HG02852 (cell line): ENCODE measurements around the gene ALG5.

Source experiments
- ATAC-seq: cut with Tn5 transposase; IDR thresholded peaks from one replicate; pipeline ENCODE4 v1.9.1; 2021; ENCODE audit warnings: mild to moderate bottlenecking, moderate library complexity; ENCODE audit not compliant: unreplicated experiment

Gene ALG5

DNA sequence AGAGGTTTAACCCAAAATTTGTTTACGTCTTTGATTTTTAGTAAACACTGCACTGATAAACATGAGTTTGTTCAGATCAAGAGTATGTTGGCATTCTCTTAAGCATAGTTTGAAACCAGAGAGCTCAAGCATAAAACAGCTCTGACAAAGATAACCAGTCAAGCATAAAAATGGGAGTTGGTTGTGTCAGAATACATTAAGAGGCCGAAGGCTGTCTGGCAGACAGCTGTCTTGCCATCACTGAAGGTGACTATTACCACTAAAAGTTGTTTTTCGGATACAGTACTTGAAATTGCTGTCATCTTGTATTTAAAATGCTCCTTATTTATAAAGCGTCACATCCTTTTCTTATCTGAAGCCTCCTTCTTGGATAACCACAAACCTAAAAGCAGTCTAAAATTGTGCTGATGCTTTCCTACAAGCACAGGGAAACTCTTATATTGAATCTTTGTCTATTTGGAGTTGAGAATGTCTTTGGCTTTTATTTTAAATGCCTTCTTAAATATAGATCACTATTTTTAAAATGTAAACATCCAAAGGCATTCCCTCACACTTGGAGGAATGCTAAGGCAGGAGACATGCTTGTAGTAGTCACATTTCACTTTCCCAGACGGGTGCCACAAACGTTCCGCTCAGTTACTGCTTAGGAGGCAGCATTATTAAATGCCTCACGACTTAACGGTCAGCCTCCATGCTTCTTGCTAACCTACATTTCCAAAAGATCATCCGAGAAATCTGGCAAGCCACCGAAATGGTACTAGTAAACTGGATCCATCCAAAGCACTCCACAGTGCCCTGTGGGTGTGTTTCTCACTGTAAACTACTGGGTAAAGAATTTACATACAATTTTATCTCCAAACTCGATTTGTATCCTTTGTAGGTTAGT lies 80.7 kb downstream of the ALG5 start:
- no peak for ATAC-seq

DNA sequence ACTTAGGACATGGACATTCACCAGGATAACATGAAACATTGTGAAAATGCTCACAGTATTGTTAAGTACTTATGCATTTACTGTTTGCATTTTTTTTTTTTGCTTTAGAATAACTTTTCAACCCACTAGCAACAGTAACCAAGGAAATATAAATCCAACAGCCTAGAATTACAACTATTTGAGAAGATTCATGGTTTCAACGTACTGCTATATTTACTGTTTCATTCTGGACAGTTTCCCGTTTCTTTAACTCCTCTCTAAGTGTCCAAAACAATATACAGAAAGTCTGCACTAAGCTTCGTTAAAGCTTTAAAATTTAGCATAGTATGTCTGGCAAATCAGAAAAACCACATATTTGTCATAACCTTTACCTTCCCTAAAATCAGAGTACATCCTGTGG lies 81.8 kb downstream of the ALG5 start:
- ATAC-seq: no peak

DNA sequence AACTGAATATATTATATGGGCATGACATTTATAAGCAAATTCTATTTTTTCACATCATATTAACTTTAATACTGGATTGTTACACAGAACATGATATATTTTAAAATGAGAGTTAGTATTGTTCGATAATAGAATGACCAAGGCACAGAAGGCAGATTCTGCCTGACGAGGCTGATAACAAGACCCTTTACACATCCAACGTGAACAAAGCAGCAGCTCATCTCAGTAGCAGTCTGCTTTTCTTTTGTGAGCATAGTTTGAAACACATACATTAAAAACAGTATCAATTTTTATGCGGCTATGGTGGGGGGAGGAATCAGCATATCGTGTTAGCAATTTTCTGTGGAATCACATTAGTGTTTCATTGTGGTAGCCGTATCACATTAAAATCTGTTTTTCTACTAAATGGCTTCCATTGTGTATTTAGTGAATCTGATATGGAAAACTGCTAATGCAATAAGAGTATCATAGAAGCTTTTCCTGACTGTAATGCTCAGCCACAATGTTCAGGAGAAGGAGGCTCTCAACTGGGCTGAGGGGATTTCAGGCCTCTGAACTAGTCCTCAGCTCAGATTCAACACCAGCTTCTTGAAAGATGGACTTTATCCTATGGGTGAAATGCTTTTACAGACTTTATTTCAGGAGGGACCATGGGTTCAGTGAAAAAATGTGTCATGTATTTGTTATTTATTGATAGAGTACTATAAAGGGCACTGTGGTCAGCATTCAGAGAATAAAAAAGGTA lies 83.1 kb downstream of the ALG5 start:
- no peak for ATAC-seq

DNA sequence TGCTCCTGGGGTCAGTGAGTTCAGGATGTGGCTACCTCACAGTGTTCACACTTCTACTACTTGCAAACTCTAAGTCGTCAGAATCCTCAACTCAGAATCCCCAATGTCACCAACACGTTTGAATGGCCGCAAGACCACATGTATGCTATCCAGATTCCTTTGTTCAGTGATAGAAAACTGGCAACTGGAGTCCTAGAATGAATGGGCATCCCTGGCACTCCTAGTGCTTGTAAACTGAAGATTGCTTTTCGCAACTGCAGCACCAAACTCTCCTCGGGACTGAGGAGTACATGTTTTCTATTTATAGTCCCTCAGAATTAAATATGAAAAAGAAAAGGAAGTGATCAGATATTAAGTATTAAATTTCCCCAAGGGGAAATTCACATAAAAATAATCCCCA lies 84.0 kb downstream of the ALG5 start:
- ATAC-seq: no peak

DNA sequence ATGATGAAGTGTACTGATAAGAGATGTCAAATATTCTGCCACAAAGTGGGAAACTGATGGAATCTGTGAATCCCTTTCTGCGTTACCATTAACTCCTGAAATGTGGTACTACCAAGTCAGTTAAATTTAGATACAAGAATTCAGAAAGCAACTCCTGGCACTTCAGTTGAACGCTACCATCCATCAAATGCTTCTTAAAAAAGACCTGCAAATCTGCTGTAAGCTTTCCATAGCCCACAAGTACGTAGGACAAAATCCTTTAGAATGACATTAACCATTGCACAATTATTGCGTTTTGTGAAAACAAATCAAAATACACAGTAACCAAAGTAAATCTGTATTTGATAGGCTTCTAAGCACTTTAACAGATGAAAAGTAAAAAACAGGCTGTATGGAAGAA lies 84.5 kb downstream of the ALG5 start:
- ATAC-seq: no peak

DNA sequence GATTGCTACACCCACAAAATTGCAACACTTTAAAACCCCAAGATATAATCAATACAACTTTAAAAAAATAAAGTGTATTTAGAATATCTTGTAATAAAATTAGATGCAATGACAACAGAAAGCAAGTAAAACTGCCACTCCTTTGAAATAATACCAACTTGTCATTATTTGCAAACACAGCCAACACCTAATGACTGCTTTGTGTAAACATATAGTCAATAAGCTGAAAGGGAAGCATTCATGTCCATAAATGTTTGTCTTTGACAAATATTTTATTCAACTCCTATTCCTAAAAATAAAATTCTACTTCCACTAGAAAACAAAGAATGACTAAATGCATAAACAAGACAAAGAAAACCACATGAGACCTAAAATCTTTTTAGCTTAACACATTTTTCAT lies 85.7 kb downstream of the ALG5 start:
- no peak for ATAC-seq

DNA sequence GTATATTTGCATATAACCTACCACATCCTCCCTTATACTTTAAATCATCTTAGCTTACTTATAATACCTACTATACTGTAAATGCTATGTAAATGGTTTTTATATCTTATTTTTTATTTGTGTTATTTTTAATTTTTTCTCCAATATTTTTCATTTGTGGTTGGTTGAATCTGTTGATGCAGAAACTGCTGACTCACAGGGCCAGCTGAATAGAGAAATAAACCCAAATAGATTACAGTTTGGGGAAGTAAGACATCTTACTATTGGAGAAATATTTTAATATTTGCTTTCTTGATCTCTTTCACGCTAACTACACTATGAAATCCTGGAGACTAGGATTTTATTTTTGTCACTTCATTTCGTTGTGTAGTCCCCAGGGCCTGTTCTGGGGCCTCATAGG lies 86.2 kb downstream of the ALG5 start:
- ATAC-seq: no peak

DNA sequence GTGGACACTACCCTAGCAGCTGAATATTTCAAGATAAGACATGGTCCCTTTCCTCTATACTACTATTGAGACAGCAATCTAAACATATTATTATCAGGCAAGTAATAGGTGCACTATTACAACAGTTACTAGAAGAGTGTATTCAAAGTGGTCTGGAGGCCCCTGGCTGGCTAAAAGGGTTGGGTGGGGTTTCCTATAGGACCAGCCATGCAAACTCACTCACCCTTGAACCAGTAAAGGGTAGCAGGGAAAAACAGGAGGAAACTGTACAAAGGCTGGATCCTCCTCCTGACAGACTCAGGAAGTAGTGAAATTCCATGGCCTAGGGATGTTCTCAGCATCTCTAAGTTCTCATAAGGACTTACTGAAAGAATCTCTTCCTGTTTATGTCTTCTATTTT lies 86.8 kb downstream of the ALG5 start:
- no peak for ATAC-seq

DNA sequence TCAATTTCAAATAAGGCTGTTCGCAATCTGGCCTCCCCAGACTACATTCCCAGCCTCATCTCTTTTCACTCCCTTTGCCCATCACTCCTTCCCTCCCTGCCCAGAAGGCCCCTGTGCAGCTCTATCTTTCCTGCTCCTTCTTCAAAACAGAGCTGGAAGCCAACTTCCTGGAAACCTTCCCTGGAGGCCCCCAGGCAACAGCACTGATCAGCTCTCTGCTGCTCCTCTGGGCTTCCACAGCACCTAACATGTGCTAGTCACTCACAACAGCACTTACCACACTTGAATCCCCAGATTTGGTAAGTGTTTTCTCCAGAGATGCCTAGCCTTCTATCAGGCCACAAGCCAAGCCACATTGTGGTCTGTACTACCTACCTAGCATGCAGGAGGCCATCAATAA lies 88.6 kb downstream of the ALG5 start:
- no peak for ATAC-seq

DNA sequence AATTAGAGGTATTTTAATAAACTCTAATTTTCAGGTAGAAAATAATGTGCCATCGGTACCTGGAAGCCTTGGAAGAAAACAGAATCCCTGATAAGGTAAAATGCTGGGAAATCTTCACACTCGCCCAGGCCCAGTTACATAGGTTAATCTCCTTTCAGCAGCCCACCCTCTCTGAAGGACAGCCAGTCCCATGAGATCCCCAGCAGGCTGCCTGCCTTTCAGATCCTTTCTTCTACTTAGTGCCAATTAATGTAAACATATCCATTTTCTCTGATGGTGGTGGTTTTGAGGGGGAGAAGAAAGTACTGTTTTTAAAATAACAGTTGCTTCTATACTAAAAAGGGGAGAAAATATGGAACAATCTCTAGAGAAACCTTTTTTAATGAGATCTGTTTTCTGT lies 91.3 kb downstream of the ALG5 start:
- ATAC-seq: no peak

DNA sequence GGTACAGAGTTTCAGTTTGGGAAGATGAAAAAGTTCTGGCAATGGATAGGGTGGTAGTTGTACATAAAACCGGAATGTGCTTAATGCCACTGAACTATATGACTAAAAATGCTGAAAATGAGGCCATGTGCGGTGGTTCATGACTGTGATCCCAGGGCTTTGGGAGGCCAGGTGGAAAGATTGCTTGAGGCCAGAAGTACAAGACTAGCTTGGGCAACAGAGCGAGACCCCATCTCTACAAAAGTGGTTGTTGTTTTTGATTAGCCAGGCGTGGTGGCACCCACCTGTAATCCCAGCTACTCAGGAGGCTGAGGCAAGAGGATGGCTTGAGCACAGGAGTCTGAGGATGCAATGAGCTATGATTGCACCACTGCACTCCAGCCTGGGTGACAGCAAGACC lies 91.9 kb downstream of the ALG5 start:
- ATAC-seq: no peak

DNA sequence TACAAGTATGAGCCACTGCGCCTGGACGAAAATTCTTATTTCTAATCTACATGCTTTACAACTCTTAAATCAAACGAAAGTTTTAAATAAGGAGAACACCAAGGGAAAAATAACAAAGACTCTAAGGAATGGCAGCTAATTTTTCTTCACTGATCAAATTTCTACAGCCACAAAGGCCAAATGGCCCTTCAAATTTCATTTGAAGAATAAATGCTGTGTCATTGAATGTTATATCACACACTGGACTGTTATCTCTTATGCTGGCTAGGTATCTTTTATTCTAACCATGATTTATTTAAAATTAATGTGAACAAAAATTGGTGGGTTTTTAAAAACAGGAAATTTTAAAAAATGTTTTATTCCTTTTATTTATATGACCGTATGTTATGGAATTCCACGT lies 93.2 kb downstream of the ALG5 start:
- ATAC-seq: no peak

DNA sequence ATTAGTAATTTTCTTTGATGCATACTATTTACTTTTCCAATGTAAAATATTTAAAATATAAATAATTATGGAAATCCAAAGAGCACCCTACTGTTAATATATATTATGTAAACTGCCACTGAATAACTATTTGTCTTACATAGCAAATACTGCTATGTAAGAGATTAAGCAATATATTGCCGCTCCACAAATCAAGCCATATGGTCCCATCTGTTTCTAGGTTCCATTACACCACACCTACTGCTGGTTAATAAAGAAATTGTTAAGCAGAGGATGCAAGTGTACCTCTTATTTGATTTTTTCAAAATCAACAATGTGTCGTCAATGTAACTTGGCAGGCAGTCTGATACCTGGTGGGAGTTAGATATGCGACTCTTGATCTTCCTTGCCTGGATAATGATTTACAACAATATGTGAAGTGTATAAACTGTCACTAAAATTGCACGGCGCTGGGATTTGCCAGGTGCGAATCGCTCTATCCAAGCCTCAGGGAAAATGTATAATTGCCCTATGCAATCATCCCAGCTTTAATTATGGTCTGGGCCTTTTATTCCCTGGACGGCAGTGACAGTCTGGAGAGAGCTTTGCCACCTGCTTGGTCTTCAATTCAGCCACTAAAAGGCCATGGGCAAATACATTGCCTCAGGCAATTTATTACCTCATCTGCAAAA lies 95.1 kb downstream of the ALG5 start:
- no peak for ATAC-seq
